Measurements from ENCODE around the gene CDH4. TPM values are rescaled to one million over a fixed set of nuclear protein-coding genes. Genes with fewer than 3 reads are reported as not detected.

CDH4 gene
- total and polyA plus RNA-seq, 2 donors (not counting 3 experiments of a cell fraction or from before 2014, with no cell fraction given): 0.17 to 0.51 TPM

- Histone ChIP-seq H3K27ac (ENCODE audit: insufficient read depth, low read depth, low read length) (no peak overlapping the region), H4K20me1 (replicated peaks; ENCODE audit: control insufficient read depth, extremely low read depth, insufficient read depth, low read length) (no peaks in the 10 kb centered on the region), H3K4me2 (ENCODE audit: insufficient read depth, low read length) (no peak overlapping the region), H3K36me3 (ENCODE audit: control insufficient read depth in 2 of 2, extremely low read depth in 1 of 2, insufficient read depth in 2 of 2, low read length in 2 of 2) (no peaks in the 10 kb centered on the region), H2AFZ (ENCODE audit: low read depth, low read length) (no peak overlapping the region), H3K4me3 (replicated peaks in 1 of 3; ENCODE audit: insufficient read depth in 1 of 3, low read depth in 1 of 3, low read length in 3 of 3) (no peak overlapping the region), H3K4me1 (ENCODE audit: control insufficient read depth, extremely low read depth, insufficient read depth, low read length) (no peaks in the 10 kb centered on the region), H3K9me1 (replicated peaks; ENCODE audit: control insufficient read depth, extremely low read depth, insufficient read depth, low read length) (no peaks in the 10 kb centered on the region), H3K9me3 (replicated peaks; ENCODE audit: control insufficient read depth, insufficient read depth, low read length) (peaks cover 10% of the 10 kb centered on the region), H3K79me2 (ENCODE audit: control insufficient read depth, insufficient read depth, low read length) (no peaks in the 10 kb centered on the region), H3K27me3 (ENCODE audit: control insufficient read depth in 2 of 2, insufficient read depth in 2 of 2, low read length in 2 of 2) (no peaks in the 10 kb centered on the region), H3K9ac (replicated peaks; ENCODE audit: extremely low read depth, insufficient read depth, low read length) (no peak overlapping the region)
- no peak for DNase-seq (ENCODE audit: low read depth, low spot score)
- FAIRE-seq: no peak
- BruUV-seq (replicated peaks): no TSS peak
- dilution Hi-C loops (cut with MboI; ENCODE audit: extremely low pct_ligation_motif_present, low sequenced_read_pairs) (no loop called here), intact Hi-C loops (cut with micrococcal nuclease) (no loop called here)
- no peak for TF ChIP-seq MAX (IDR thresholded peaks at IDR 0.05; ENCODE audit: insufficient read depth, insufficient read length)
- TF ChIP-seq MYC (IDR thresholded peaks at IDR 0.05; ENCODE audit: low read depth, low read length): no peak
- TF ChIP-seq EZH2 (IDR thresholded peaks at IDR 0.05; ENCODE audit: borderline replicate concordance, low read depth, low read length, severe bottlenecking): no peak
- no peak for TF ChIP-seq CTCF (IDR thresholded peaks at IDR 0.05; ENCODE audit: extremely low read depth in 1 of 2, insufficient read depth in 1 of 2, low read depth in 1 of 2, low read length in 2 of 2)
- ChIA-PET CTCF (no interaction called here), POLR2A (no interaction called here)
Measured at GRCh38 chr20:61630391-61630650, 378.3 kb downstream of the CDH4 start.

GRCh38 chr20:61630816-61631215, 378.8 kb downstream of the CDH4 start:
- H3K9ac ChIP-seq (replicated peaks; ENCODE audit: extremely low read depth, insufficient read depth, low read length): no peak overlapping the region
- no peak overlapping the region for H2AFZ ChIP-seq (ENCODE audit: low read depth, low read length)
- ChIA-PET POLR2A (no interaction called here), CTCF (no interaction called here)
- H3K4me2 ChIP-seq (ENCODE audit: insufficient read depth, low read length): no peak overlapping the region
- no peaks in the 10 kb centered on the region for H3K27me3 ChIP-seq (ENCODE audit: control insufficient read depth in 2 of 2, insufficient read depth in 2 of 2, low read length in 2 of 2)
- no peak for TF ChIP-seq MAX (IDR thresholded peaks at IDR 0.05; ENCODE audit: insufficient read depth, insufficient read length)
- TF ChIP-seq POLR2A (IDR thresholded peaks at IDR 0.05; ENCODE audit: low read depth, low read length): no peak
- TF ChIP-seq JUN (IDR thresholded peaks at IDR 0.05; ENCODE audit: borderline replicate concordance, insufficient read depth, insufficient read length, low read depth): no peak
- TF ChIP-seq EZH2 (IDR thresholded peaks at IDR 0.05; ENCODE audit: borderline replicate concordance, low read depth, low read length, severe bottlenecking): no peak
- TF ChIP-seq FOS (IDR thresholded peaks at IDR 0.05; ENCODE audit: borderline replicate concordance, insufficient read depth, low read length): no peak
- TF ChIP-seq GATA2 (IDR thresholded peaks at IDR 0.05; ENCODE audit: insufficient read depth, insufficient read length, low read depth, low read length): no peak
- no peak for TF ChIP-seq CTCF (IDR thresholded peaks at IDR 0.05; ENCODE audit: extremely low read depth in 1 of 2, insufficient read depth in 1 of 2, low read depth in 1 of 2, low read length in 2 of 2)
- TF ChIP-seq MYC (IDR thresholded peaks at IDR 0.05; ENCODE audit: low read depth, low read length): no peak
- no peak for TF ChIP-seq POLR2AphosphoS5 (IDR thresholded peaks at IDR 0.05; ENCODE audit: insufficient read depth, low read depth, low read length)
- H3K79me2 ChIP-seq (ENCODE audit: control insufficient read depth, insufficient read depth, low read length): no peaks in the 10 kb centered on the region
- DNase-seq (ENCODE audit: low read depth, low spot score) (no peak), FAIRE-seq (no peak)
- no peak overlapping the region for H3K27ac ChIP-seq (ENCODE audit: insufficient read depth, low read depth, low read length)
- no peaks in the 10 kb centered on the region for H4K20me1 ChIP-seq (replicated peaks; ENCODE audit: control insufficient read depth, extremely low read depth, insufficient read depth, low read length)
- dilution Hi-C loops (cut with MboI; ENCODE audit: extremely low pct_ligation_motif_present, low sequenced_read_pairs) (no loop called here), intact Hi-C loops (cut with micrococcal nuclease) (no loop called here)
- no TSS peak for BruUV-seq (replicated peaks)
- no peak overlapping the region for H3K4me3 ChIP-seq (replicated peaks in 1 of 3; ENCODE audit: insufficient read depth in 1 of 3, low read depth in 1 of 3, low read length in 3 of 3)
- H3K9me3 ChIP-seq (replicated peaks; ENCODE audit: control insufficient read depth, insufficient read depth, low read length): peaks cover 10% of the 10 kb centered on the region
- no peaks in the 10 kb centered on the region for H3K9me1 ChIP-seq (replicated peaks; ENCODE audit: control insufficient read depth, extremely low read depth, insufficient read depth, low read length)
- H3K36me3 ChIP-seq (ENCODE audit: control insufficient read depth in 2 of 2, extremely low read depth in 1 of 2, insufficient read depth in 2 of 2, low read length in 2 of 2): no peaks in the 10 kb centered on the region
- no peaks in the 10 kb centered on the region for H3K4me1 ChIP-seq (ENCODE audit: control insufficient read depth, extremely low read depth, insufficient read depth, low read length)

Measured in endothelial cell of umbilical vein (primary cell).